Ecto neural progenitor cell (in vitro differentiated cells): ENCODE results near the gene CRYGD.
"Not testable (repeated sequence)": the region's sequence is repeated elsewhere in the genome, so short reads cannot be mapped to it uniquely, and the experiment has no call there.

Experiments
- DNase-seq: peaks from one replicate; pipeline ENCODE4 v3.0.0-alpha.2; 2018; ENCODE audit warnings: low spot score

Gene CRYGD

DNA sequence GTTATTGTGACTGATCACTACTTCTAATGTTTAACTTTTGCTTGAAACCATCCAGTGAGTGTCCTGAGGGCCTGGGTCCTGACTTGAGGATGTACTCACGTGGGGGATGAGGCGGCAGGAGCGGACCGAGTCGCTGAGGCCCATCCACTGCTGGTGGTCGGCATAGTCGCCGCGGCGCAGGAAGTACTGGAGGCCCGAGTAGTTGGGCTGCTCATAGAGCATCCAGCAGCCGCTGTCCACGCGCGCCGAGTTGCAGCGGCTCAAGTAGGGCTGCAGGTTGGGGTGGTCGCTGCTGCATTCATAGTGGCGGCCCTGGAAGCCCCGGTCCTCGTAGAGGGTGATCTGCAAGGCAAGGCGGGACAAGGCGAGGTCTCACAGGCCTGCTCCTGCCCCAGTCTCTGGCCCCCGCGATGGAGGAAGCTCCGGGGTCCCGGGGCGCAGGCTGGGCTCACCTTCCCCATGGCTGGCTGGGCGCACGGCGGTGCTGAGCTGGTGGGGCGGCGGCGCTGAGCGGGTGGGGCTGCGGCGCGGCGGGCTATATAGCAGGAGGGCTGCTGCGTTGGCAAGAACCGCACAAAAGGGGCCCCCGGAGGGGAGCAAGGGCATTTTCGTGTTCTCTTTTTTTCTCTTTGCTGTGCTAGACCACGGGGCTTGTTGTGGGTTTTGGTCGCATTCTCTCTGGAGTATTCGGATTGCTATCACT, at the start of gene CRYGD:
Gene CRYGD, minus strand, starts transcription at position 512 of the 703 bp plus-strand sequence. Its CDS starts 51 bp downstream, at position 461.
- DNase-seq, result peak; percentile 58

- no peak for DNase-seq
Measured at GRCh38 chr2:208172125-208172524, 47.8 kb upstream of the CRYGD start.

GRCh38 chr2:208164951-208165755, 40.8 kb upstream of the CRYGD start:
- no peak for DNase-seq

DNA sequence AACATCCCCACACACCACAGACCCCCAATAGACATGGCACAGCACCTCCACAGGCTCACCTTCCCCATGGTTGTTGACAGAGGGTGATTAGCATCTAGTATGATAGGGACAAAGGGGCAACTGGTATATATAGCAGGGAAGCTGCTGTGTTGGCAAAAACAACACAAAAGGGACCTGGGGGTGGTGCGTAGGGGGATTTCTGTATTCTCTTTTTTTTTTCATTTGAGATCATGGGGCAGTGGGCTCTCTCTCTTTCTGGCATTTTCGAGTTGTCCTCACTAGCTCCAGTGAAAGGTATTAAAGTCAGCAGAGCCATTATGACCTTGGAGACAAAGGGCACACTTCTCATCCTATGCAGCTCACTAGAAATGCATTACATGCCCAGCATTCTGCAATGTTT, 39.2 kb upstream of the CRYGD start, which contains the start of gene CRYGA:
Gene CRYGA, minus strand, starts transcription at position 101 of the 400 bp plus-strand sequence. Its CDS starts 33 bp downstream, at position 68.
- no peak for DNase-seq

DNA sequence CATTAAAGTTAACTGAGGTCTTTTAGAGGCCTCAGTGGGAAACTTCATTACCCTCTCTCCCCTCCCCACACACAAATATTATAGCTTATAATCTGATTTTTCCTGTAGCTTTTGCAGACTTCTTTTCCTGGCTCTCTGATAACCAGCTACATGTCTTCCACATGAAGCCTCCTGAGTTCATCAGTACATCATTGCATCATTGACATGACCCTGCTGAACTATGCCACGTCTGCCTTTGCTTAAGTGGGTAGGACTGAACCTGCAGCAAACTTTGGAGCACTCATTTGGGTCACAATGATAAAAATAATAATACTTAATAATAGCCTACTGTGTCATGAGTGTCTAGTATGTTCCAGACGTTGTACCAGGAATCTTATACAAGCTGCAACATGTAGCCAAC, 32.1 kb upstream of the CRYGD start:
- no peak for DNase-seq

DNA sequence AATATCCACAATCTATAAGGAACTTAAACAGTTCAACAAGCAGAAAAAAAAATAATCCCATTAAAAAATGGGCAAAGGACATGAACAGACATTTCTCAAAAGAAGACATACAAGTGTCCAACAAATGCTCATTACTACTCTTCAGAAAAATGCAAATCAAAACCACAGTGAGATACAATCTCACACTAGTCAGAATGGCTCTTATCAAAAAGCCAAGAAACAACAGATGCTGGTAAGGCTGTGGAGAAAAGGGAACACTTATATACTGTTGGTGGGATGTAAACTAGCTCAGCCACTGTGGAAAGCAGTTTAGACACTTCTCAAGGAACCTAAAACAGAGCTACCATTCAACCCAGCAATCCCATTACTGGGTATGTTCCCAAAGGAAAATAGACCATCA, 28.8 kb upstream of the CRYGD start:
- no peak for DNase-seq

- no peak for DNase-seq
Measured at GRCh38 chr2:208150956-208151355, 26.6 kb upstream of the CRYGD start.

DNA sequence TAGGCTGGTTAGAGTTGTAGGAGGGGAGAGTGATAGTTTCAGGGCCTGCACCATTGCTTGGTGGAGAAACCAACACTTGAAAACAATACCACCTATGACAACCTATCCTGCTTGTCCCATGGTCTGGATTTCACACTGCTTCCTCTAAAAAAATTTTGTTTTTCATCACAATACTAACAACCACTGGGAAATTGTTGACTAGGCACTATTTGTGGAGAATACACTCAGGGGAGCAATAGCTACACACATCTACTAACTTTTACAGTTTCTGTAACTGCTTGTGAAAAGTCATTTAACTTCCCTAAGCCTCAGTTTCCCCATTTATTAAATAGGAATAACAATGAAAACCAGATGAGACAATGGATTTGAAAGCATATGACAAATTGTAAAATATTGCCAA, 25.8 kb upstream of the CRYGD start:
- no peak for DNase-seq

DNA sequence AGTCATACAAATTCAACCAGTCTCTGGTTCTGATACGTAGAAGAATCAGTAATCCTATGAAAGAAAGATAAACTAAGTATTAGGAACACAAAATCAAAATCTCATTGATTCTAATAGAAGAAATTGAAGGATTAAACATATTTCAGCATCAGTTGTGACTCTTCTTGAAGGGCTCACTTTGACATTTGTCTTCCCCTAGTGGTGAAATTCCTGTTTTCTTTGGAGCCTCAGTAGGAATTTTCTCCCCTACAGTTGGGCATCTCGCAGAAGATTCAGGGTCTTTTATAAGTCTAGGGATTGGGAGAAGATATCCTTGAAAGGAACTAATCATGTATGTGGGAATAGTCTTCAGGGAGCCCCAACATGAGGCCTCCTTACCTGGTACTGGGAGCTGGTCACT, 24.5 kb upstream of the CRYGD start:
- no peak for DNase-seq

GRCh38 chr2:208147759-208148158, 23.4 kb upstream of the CRYGD start:
- DNase-seq, result no peak

GRCh38 chr2:208147008-208147407, 22.7 kb upstream of the CRYGD start:
- no peak for DNase-seq

- DNase-seq, result no peak
Measured at GRCh38 chr2:208146006-208146405, 21.7 kb upstream of the CRYGD start, which contains the start of gene CRYGB. TSS of gene CRYGB (minus strand) at chr2:208146158. CDS start at chr2:208146120, 38 bp downstream.

DNA sequence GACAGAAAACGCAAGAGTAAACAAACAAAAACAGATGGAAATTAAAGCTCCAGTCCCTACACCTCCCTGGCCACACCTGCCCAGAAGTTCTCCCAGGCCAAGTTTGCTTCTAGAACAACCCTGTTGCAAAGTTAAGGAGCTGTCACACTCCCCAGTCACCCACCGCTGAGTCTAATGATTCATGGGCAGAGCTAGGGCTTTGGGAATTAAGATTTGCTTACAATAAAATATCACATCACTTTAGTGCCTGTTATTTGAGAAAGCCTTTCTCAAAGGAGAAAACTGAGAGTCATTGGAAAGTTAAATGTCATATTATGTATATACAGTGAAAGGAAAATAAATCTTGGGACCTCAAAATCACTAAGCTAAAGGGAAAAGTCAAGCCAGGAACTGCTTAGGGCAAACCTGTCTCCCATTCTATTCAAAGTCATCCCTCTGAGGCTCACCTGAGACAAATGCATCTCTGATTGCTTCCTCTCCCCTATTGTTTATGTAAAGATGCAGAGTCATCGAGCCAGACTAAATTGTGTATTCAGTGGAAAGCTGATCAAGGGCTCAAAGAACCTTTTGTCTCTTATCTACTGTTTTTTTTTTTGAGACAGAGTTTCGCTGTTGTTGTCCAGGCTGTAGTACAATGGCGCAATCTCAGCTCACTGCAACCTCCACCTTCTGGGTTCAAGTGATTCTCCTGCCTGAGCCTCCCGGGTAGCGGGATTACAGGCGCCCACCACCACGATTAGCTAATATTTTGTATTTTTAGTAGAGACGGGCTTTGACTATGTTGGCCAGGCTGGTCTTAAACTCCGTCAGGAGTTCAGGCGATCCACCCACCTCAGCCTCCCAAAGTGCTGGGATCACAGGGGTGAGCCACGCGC, 18.8 kb upstream of the CRYGD start:
- DNase-seq, result no peak

DNA sequence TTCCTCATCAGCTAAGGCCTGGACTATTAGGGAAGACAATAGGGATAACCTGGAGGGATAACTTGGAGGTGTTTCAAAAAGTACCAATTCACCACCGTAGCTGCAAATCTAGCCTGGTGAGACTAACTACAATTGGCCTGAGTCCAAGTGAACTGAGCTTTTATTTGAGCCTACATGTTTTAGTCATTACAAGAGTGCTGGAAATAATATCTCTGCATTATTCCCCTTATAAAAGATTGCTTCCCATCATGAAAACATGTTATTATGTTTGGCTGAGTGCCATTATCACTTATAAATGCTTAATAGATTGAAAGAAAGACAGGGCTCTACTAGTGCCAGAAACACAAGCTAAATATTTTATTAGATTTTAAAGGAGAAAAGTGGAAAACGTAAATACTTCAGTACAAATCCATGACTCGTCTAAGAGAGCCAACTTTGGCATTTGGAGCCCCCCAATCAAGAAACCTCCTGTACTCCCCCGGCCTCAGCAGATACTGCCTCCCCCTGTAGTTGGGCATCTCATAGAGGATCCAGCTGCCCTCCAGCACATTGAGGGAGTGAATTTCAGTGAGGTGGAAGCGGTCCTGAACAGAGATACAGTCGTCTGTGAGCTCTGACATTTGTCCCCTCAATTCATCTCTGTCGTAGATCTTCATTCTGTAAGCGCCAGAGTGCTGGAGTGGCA, 18.1 kb upstream of the CRYGD start:
- no peak for DNase-seq

DNA sequence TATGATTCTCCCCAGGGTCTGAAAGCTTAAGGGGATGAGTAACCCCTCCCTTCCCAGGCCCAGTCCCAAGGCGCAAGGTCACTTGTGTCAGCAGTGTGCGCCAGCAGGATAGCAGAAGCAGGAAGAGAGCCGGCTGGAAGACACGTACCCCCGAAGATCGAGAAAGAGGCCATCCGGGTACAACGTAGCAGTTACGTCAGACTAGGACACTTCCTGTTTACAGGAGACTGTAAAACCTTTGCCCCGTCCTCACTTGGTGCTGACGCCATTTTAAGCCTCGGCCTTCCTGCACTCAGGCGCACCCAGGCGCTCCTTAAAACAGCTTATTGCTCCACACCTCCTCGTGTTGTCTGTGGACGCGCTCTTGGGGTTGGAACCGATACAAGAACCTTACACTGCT, 15.1 kb upstream of the CRYGD start:
- no peak for DNase-seq

DNA sequence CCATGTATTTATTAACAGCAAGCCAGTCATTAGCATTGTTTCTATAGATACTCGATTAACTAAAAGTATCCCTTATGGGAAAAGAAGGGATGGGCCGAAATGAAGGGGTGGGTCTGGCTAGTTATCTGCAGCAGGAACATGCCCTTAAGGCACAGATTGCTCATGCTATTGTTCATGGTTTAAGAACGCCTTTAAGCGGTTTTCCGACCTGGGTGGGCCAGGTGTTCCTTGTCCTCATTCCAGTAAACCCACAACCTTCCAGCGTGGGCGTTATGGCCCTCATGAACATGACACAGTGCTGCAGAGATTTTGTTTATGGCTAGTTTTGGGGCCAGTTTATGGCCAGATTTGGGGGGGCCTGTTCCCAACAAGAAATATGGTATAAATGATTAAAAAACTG, 14.0 kb upstream of the CRYGD start:
- DNase-seq, result not testable (repeated sequence)

DNA sequence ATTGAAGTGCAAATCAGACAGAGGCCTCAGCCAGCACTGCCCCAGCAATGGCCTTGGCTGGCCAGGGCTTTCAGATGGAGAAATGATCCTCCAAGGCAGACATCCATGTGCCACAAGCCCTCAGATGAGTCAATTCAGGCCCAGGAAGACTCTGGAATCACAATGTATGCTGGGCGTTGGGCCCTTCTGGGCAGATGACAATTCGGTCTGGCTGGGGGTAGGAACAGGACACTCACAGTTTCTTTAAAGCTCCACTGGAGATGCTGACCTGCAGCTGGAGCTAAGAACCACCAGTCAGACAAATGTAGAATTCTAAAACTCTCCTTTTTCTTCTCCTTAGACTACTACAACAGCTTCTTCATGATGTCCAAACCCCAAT, 12.4 kb upstream of the CRYGD start:
- no peak for DNase-seq

- no peak for DNase-seq
Measured at GRCh38 chr2:208135794-208136715, 11.7 kb upstream of the CRYGD start.

GRCh38 chr2:208134928-208135586, 10.7 kb upstream of the CRYGD start:
- DNase-seq, result no peak

GRCh38 chr2:208130712-208131110, 6.4 kb upstream of the CRYGD start:
- DNase-seq, result no peak
